ENCODE results near the gene ONECUT2. TPM values are rescaled to one million over a fixed set of nuclear protein-coding genes. Genes with fewer than 3 reads are reported as not detected.
"Not testable (repeated sequence)": the region's sequence is repeated elsewhere in the genome, so short reads cannot be mapped to it uniquely, and the experiment has no call there.

Gene ONECUT2
- under 1 TPM; 0.03 to 0.05 (median 0.03) TPM for total RNA-seq

GRCh38 chr18:57434536-57435494 is at the start of gene ONECUT2:
Gene ONECUT2, plus strand, starts transcription at chr18:57435374. Its CDS starts 343 bp downstream, at chr18:57435717.
- Mint-ChIP-seq H3K9me3 (peaks cover 6% of the 10 kb centered on the region), H3K36me3 (ENCODE audit: insufficient read depth) (no peaks in the 10 kb centered on the region), H3K27me3 (ENCODE audit: low read depth) (peaks cover 87% of the 10 kb centered on the region), H3K4me3 (peak within 1 kb of the TSS; percentile 59), H3K4me1 (ENCODE audit: low read depth) (peaks cover 38% of the 10 kb centered on the region)
- DNase-seq (peak; percentile 31), ATAC-seq (peak; percentile 84 to 86)

GRCh38 chr18:57389271-57389670 is 45.9 kb upstream of the ONECUT2 start:
- Mint-ChIP-seq H3K9me3 (no peaks in the 10 kb centered on the region), H3K4me1 (ENCODE audit: low read depth) (no peaks in the 10 kb centered on the region), H3K36me3 (ENCODE audit: insufficient read depth) (no peaks in the 10 kb centered on the region), H3K27me3 (ENCODE audit: low read depth) (peaks cover 5% of the 10 kb centered on the region), H3K4me3 (no peak overlapping the region)
- DNase-seq = no peak
- no peak for ATAC-seq

GRCh38 chr18:57390044-57390443 is 45.1 kb upstream of the ONECUT2 start:
- Mint-ChIP-seq H3K36me3 (ENCODE audit: insufficient read depth) (no peaks in the 10 kb centered on the region), H3K4me1 (ENCODE audit: low read depth) (no peaks in the 10 kb centered on the region), H3K27me3 (ENCODE audit: low read depth) (peaks cover 5% of the 10 kb centered on the region), H3K9me3 (peaks cover 3% of the 10 kb centered on the region), H3K4me3 (no peak overlapping the region)
- DNase-seq (no peak), ATAC-seq (no peak)

GRCh38 chr18:57394749-57395148 is 40.4 kb upstream of the ONECUT2 start:
- DNase-seq; H3K36me3 Mint-ChIP-seq (ENCODE audit: insufficient read depth); H3K4me3 Mint-ChIP-seq; H3K27me3 Mint-ChIP-seq (ENCODE audit: low read depth); ATAC-seq; H3K4me1 Mint-ChIP-seq (ENCODE audit: low read depth): not testable (repeated sequence)
- peaks cover 11% of the 10 kb centered on the region for H3K9me3 Mint-ChIP-seq

GRCh38 chr18:57396831-57397230 is 38.3 kb upstream of the ONECUT2 start:
- not testable (repeated sequence) for H3K4me3 Mint-ChIP-seq; H3K27me3 Mint-ChIP-seq (ENCODE audit: low read depth)

GRCh38 chr18:57397440-57398132 is 37.6 kb upstream of the ONECUT2 start:
- Mint-ChIP-seq H3K27me3 (ENCODE audit: low read depth) (peaks cover 2% of the 10 kb centered on the region), H3K4me3 (no peak overlapping the region), H3K36me3 (ENCODE audit: insufficient read depth) (no peaks in the 10 kb centered on the region), H3K9me3 (peaks cover 11% of the 10 kb centered on the region), H3K4me1 (ENCODE audit: low read depth) (no peaks in the 10 kb centered on the region)
- ATAC-seq (no peak), DNase-seq (no peak)

More at GRCh38 chr18:57396831-57397230, 38.3 kb upstream of the ONECUT2 start:
- not testable (repeated sequence) for ATAC-seq; DNase-seq; H3K4me1 Mint-ChIP-seq (ENCODE audit: low read depth); H3K36me3 Mint-ChIP-seq (ENCODE audit: insufficient read depth)
- H3K9me3 Mint-ChIP-seq = peaks cover 11% of the 10 kb centered on the region

- DNase-seq (no peak), ATAC-seq (no peak)
- Mint-ChIP-seq H3K4me3 (no peak overlapping the region), H3K36me3 (ENCODE audit: insufficient read depth) (no peaks in the 10 kb centered on the region), H3K9me3 (peaks cover 5% of the 10 kb centered on the region), H3K27me3 (ENCODE audit: low read depth) (peaks cover 8% of the 10 kb centered on the region), H3K4me1 (ENCODE audit: low read depth) (no peaks in the 10 kb centered on the region)
Measured at GRCh38 chr18:57404345-57404744, 30.8 kb upstream of the ONECUT2 start.

- Mint-ChIP-seq H3K27me3 (ENCODE audit: low read depth) (peaks cover 11% of the 10 kb centered on the region), H3K4me1 (ENCODE audit: low read depth) (no peaks in the 10 kb centered on the region), H3K4me3 (no peak overlapping the region), H3K9me3 (peaks cover 5% of the 10 kb centered on the region), H3K36me3 (ENCODE audit: insufficient read depth) (no peaks in the 10 kb centered on the region)
- DNase-seq = no peak
- ATAC-seq = no peak
Measured at GRCh38 chr18:57409650-57410049, 25.5 kb upstream of the ONECUT2 start.

- no peak for DNase-seq
- Mint-ChIP-seq H3K27me3 (ENCODE audit: low read depth) (peaks cover 16% of the 10 kb centered on the region), H3K9me3 (peaks cover 5% of the 10 kb centered on the region), H3K4me1 (ENCODE audit: low read depth) (no peaks in the 10 kb centered on the region), H3K4me3 (no peak overlapping the region), H3K36me3 (ENCODE audit: insufficient read depth) (no peaks in the 10 kb centered on the region)
- ATAC-seq = no peak
Measured at GRCh38 chr18:57410749-57411148, 24.4 kb upstream of the ONECUT2 start.

GRCh38 chr18:57416542-57416941 is 18.6 kb upstream of the ONECUT2 start:
- DNase-seq (no peak), ATAC-seq (no peak)
- Mint-ChIP-seq H3K36me3 (ENCODE audit: insufficient read depth) (no peaks in the 10 kb centered on the region), H3K4me3 (no peak overlapping the region), H3K4me1 (ENCODE audit: low read depth) (no peaks in the 10 kb centered on the region), H3K27me3 (ENCODE audit: low read depth) (peaks cover 24% of the 10 kb centered on the region), H3K9me3 (peaks cover 9% of the 10 kb centered on the region)

- Mint-ChIP-seq H3K27me3 (ENCODE audit: low read depth) (peaks cover 46% of the 10 kb centered on the region), H3K9me3 (peaks cover 11% of the 10 kb centered on the region)
- no peak for DNase-seq
Measured at GRCh38 chr18:57422313-57422872, 12.8 kb upstream of the ONECUT2 start.

GRCh38 chr18:57423821-57424220 is 11.4 kb upstream of the ONECUT2 start:
- no peaks in the 10 kb centered on the region for H3K4me1 Mint-ChIP-seq (ENCODE audit: low read depth)
- no peaks in the 10 kb centered on the region for H3K36me3 Mint-ChIP-seq (ENCODE audit: insufficient read depth)
- H3K9me3 Mint-ChIP-seq = peaks cover 11% of the 10 kb centered on the region
- DNase-seq (no peak), ATAC-seq (no peak)
- H3K27me3 Mint-ChIP-seq (ENCODE audit: low read depth) = peaks cover 48% of the 10 kb centered on the region
- no peak overlapping the region for H3K4me3 Mint-ChIP-seq

More at GRCh38 chr18:57422313-57422872, 12.8 kb upstream of the ONECUT2 start:
- Mint-ChIP-seq H3K36me3 (ENCODE audit: insufficient read depth) (no peaks in the 10 kb centered on the region), H3K4me1 (ENCODE audit: low read depth) (no peaks in the 10 kb centered on the region), H3K4me3 (no peak overlapping the region)
- no peak for ATAC-seq

- no peak overlapping the region for H3K4me3 Mint-ChIP-seq
- H3K36me3 Mint-ChIP-seq (ENCODE audit: insufficient read depth) = no peaks in the 10 kb centered on the region
- H3K27me3 Mint-ChIP-seq (ENCODE audit: low read depth) = peaks cover 59% of the 10 kb centered on the region
Measured at GRCh38 chr18:57425096-57425495, 10.1 kb upstream of the ONECUT2 start.

GRCh38 chr18:57426187-57426586 is 9.0 kb upstream of the ONECUT2 start:
- Mint-ChIP-seq H3K4me3 (no peak overlapping the region), H3K4me1 (ENCODE audit: low read depth) (peaks cover 8% of the 10 kb centered on the region), H3K36me3 (ENCODE audit: insufficient read depth) (no peaks in the 10 kb centered on the region), H3K9me3 (peaks cover 6% of the 10 kb centered on the region), H3K27me3 (ENCODE audit: low read depth) (peaks cover 63% of the 10 kb centered on the region)
- ATAC-seq = peak; percentile 52 to 76
- DNase-seq = no peak

More at GRCh38 chr18:57425096-57425495, 10.1 kb upstream of the ONECUT2 start:
- ATAC-seq = no peak
- Mint-ChIP-seq H3K9me3 (peaks cover 11% of the 10 kb centered on the region), H3K4me1 (ENCODE audit: low read depth) (peaks cover 8% of the 10 kb centered on the region)
- DNase-seq = no peak
